ENCODE measurements around the gene GTPBP10.
A peak's percentile ranks its signal among the peaks of the same experiment; 100 is the strongest.
"Not testable (repeated sequence)": the region's sequence is repeated elsewhere in the genome, so short reads cannot be mapped to it uniquely, and the experiment has no call there.

Gene GTPBP10

DNA sequence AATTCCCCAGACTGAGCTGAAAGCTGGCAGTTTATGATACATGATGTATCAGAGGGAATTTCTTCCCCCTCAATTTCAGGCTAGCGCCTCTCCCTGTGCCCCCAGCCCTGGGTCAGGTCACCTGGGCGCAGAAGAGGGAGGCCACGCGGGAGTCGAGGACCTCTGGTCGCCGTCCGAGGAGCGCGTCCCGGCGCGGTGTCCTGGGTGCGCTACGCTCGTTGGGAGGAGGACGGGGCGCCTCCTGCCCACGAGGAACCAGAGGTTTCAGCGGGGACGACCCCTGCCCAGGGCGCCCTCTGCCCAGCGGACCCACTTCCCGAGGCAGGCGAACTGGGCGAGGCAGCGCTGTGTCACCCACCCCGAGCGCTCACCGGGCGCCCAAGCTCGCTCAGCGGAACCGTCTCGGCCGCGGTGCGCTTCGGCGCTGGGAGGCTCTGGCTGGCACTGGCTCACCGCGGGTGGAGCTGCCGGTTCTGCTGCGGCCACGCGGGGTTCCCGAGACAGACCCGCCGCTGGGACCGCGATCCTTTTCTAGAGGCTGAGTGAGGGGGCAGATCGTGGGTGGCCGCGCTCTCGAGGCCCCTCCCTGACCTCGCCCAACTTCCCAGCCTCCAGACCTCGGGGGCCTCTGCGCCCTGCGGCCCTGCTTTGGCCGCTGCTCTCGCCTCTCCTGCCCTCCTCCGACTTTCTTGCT lies 25.6 kb upstream of the GTPBP10 start, which contains the start of gene FAM237B:
Gene FAM237B (minus strand): TSS at position 504 of the 694 bp plus-strand sequence. CDS start 1,556 bp downstream, outside the sequence.
- Histone ChIP-seq H3K9ac (no peak within 1 kb of the TSS), H4K20me1 (no peaks in the 10 kb centered on the region), H3K27me3 (no peaks in the 10 kb centered on the region), H3K9me3 (peaks cover 13% of the 10 kb centered on the region), H3K27ac (no peak within 1 kb of the TSS), H3K4me3 (no peak within 1 kb of the TSS), H3K4me1 (no peaks in the 10 kb centered on the region), H3K4me2 (no peak within 1 kb of the TSS), H3K36me3 (no peaks in the 10 kb centered on the region)
- no peak for TF ChIP-seq Cebpa-rat (IDR thresholded peaks at IDR 0.05)

DNA sequence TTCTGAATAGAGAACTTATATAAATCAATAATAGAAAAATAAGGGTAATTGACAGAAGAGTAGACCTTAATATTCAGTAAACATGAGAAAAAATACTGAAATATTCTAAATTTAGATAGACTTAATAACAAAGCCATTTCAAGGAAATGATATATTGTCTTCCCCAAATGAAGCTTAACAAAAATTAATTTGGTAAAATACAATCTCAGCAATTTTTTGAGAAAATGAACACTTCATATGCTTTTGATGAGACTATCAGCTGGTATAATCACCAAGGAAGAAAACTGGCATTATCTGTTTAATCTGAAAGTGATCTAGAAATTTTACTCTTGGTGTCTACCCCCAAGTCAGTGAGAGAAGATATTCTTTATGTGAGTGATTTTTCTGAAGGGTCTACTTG lies 23.7 kb upstream of the GTPBP10 start:
- Histone ChIP-seq H3K9ac (no peak overlapping the region), H3K4me2 (no peak overlapping the region), H4K20me1 (no peaks in the 10 kb centered on the region), H3K4me3 (no peak overlapping the region), H3K4me1 (no peaks in the 10 kb centered on the region), H3K27ac (no peak overlapping the region), H3K9me3 (peaks cover 13% of the 10 kb centered on the region), H3K36me3 (no peaks in the 10 kb centered on the region), H3K27me3 (no peaks in the 10 kb centered on the region)
- TF ChIP-seq Cebpa-rat (IDR thresholded peaks at IDR 0.05), result no peak

DNA sequence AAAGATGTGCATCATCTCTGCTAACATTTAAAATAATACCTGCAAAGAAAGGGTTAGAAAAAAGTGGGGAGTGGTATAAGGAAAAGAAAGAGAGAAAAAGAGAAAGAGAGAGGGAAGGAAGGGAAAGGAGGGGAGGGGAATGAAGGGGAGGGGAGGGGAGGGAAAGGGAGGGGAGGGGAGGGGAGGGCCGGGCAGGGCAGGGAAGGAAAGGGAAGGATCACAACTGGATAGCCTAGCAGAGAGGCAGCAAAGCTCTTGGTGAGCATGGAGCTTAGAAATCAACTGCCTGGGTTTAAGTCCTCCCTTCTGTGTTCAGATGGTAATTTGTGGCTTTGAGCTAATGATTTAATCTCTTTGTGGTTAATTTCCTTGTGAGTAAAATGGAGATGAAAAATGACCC lies 20.0 kb upstream of the GTPBP10 start:
- H3K4me1 ChIP-seq, result no peaks in the 10 kb centered on the region

DNA sequence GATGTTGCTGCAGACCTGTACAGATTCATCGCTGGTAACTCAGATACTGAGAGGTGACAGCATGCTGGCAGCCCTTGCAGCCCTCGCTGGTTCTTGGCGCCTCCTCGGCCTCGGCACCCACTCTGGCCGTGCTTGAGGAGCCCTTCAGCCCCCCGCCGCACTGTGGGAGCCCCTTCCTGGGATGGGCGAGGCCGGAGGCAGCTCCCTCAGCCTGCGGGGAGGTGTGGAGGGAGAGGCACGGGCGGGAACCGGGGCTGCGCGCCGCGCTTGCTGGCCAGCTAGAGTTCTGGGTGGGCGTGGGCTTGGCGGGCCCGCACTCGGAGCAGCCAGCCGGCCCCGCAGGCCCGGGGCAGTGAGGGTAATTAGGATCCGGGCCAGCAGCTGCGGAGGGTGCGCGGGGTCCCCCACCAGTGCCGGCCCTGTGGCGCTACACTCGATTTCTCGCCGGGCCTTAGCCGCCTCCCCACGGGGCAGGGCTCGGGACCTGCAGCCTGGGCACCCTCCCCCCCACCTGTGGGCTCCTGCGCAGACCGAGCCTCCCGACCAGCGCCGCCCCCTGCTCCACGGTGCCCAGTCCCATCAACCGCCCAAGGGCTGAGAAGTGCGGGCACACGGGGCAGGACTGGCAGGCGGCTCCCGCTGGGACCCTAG lies 12.2 kb upstream of the GTPBP10 start:
- H3K27me3 ChIP-seq, result no peaks in the 10 kb centered on the region
- no peak overlapping the region for H3K4me2 ChIP-seq
- no peak overlapping the region for H3K9ac ChIP-seq
- no peak for TF ChIP-seq Cebpa-rat (IDR thresholded peaks at IDR 0.05)
- H3K36me3 ChIP-seq, result no peaks in the 10 kb centered on the region
- H4K20me1 ChIP-seq, result no peaks in the 10 kb centered on the region
- H3K4me1 ChIP-seq, result no peaks in the 10 kb centered on the region
- no peak overlapping the region for H3K4me3 ChIP-seq
- peaks cover 15% of the 10 kb centered on the region for H3K9me3 ChIP-seq
- H3K27ac ChIP-seq, result no peak overlapping the region

More for the DNA sequence above, 20.0 kb upstream of the GTPBP10 start:
- Histone ChIP-seq H4K20me1 (no peaks in the 10 kb centered on the region), H3K4me2 (no peak overlapping the region), H3K27ac (no peak overlapping the region), H3K9ac (no peak overlapping the region), H3K4me3 (no peak overlapping the region), H3K27me3 (no peaks in the 10 kb centered on the region), H3K9me3 (0 out of 2 replicates have a peak, but pooled peaks cover 4% of the 10 kb centered on the region), H3K36me3 (no peaks in the 10 kb centered on the region)
- TF ChIP-seq Cebpa-rat (IDR thresholded peaks at IDR 0.05), result no peak

DNA sequence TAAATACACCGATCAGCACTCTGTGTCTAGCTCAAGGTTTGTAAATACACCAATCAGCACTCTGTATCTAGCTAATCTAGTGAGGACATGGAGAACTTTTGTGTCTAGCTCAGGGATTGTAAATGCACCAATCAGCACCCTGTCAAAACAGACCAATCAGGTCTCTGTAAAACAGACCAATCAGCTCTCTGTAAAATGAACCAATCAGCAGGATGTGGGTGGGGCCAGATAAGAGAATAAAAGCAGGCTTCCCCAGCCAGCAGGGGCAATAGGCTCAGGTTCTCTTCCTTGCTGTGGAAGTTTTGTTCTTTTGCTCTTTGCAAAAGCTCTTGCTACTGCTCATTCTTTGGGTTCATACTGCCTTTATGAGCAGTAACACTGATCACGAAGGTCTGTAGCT lies 11.6 kb upstream of the GTPBP10 start:
- H3K9me3 ChIP-seq, result peaks cover 15% of the 10 kb centered on the region
- H4K20me1 ChIP-seq, H3K27ac ChIP-seq, H3K4me2 ChIP-seq, H3K4me1 ChIP-seq, H3K27me3 ChIP-seq, H3K4me3 ChIP-seq, H3K9ac ChIP-seq, H3K36me3 ChIP-seq: not testable (repeated sequence)

DNA sequence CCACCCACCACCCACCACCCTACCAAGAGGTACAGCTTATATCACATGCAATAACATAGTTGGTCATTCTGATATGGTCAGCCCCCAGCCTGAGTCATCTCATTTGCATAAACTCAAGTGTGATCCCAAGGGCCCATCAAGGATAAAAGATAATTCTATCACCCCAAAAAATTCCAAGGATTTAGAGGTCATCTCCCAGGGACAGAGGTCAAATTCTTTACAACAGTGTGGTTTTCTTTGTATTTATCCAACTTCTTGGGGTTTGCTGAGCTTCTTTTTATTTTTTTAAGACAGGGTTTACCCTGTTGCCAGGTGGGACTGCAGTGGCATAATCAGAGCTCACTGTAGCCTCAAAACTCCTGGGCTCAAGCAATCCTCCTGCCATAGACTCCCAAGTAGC lies 9.4 kb upstream of the GTPBP10 start:
- Histone ChIP-seq H3K9me3 (peaks cover 15% of the 10 kb centered on the region), H4K20me1 (no peaks in the 10 kb centered on the region), H3K9ac (no peak overlapping the region), H3K4me1 (no peaks in the 10 kb centered on the region), H3K4me2 (no peak overlapping the region), H3K27ac (no peak overlapping the region), H3K27me3 (no peaks in the 10 kb centered on the region), H3K4me3 (no peak overlapping the region), H3K36me3 (no peaks in the 10 kb centered on the region)
- no peak for TF ChIP-seq Cebpa-rat (IDR thresholded peaks at IDR 0.05)

DNA sequence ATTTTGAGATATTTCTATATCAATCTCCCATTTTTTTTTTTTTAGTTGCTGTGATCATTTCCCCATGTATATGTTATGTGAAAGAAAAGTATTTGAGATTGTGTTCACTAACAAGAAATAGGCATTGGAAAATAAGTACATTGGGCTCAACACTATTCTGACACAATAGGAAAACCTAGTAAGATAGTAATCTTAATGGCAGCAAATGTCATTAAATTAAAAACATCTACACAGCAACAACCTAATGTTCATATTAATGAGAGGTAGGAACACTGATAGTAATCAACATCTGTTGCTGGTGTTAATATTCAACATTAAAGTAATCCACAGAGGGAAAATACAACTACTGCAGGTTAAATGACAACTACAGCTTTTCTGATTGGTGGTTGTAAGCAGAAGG lies 1.5 kb upstream of the GTPBP10 start:
- H3K4me3 ChIP-seq, result no peak overlapping the region
- H3K4me1 ChIP-seq, result peaks cover 15% of the 10 kb centered on the region
- no peak for TF ChIP-seq Cebpa-rat (IDR thresholded peaks at IDR 0.05)
- peak overlapping the region; percentile 74; the same call in 1 of the 2 replicates for H3K4me2 ChIP-seq
- H3K36me3 ChIP-seq, result peaks cover 14% of the 10 kb centered on the region; the same call in 1 of the 2 replicates
- H3K9ac ChIP-seq, result no peak overlapping the region
- H4K20me1 ChIP-seq, result no peaks in the 10 kb centered on the region
- no peaks in the 10 kb centered on the region; the same call in 1 of the 2 replicates for H3K9me3 ChIP-seq
- no peaks in the 10 kb centered on the region for H3K27me3 ChIP-seq
- H3K27ac ChIP-seq, result no peak overlapping the region

DNA sequence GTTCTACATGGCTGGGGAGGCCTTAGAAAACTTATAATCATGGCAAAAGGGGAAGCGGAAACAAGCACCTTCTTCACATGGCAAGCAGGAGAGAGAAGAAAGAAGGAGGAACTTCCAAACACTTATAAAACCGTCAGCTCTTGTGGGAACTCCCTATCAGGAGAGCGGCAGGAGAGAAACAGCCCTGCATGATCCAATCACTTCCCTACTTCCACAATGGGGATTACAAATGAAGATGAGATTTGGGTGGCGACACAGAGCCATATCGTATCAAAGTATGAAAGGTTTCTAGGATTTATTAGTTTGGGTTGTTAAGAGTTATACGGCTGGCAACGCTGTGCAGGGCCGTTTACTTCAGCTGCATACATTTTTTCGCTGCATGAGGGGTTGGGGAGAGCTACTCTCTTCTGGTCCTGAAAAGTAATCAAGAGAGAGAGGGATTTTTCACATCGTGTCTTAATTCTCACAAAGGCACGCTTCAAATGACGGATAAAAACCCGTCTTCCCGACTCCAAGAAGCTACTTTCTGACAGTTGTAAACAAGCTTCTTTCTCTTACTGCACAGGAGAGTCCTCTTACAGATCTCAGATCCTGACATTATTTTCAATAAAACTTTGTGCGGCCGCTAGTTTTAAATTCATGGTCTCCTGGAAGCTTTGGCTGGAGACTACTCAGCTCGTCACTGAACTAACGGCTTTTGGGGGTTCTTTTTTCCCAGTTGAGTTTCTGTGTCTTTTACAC lies 751 bp upstream of the GTPBP10 start:
- Histone ChIP-seq H3K4me2 (peak overlapping the region; percentile 74), H3K9ac (peak overlapping the region; percentile 88), H3K4me1 (peaks cover 15% of the 10 kb centered on the region), H3K4me3 (peak overlapping the region; percentile 79), H3K36me3 (peaks cover 14% of the 10 kb centered on the region; the same call in 1 of the 2 replicates), H4K20me1 (no peaks in the 10 kb centered on the region), H3K27me3 (no peaks in the 10 kb centered on the region), H3K27ac (peak overlapping the region; percentile 87), H3K9me3 (no peaks in the 10 kb centered on the region; the same call in 1 of the 2 replicates)
- TF ChIP-seq Cebpa-rat (IDR thresholded peaks at IDR 0.05), result no peak

DNA sequence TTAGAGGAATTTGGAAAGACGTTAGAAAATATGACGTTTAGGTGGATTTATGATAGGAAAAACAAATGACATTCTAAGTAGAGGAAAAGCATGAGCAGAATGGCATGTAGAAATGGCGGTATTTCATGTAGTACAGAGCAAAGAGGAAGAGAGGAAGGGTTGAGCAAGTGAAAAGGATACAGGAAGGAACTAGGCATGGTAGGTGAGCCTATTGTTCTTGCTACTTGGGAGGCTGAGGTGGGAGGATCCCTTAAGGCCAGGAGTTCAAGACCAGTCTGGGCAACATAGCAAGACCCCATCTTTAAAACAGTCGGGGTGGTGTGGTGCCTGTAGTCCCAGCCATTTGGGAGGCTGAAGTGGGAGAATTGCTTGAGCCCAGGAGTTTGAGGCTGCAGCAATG lies 1.2 kb downstream of the GTPBP10 start:
- Histone ChIP-seq H3K4me2 (peak overlapping the region; percentile 70), H3K27ac (no peak overlapping the region), H3K4me3 (peak overlapping the region; percentile 79), H3K36me3 (peaks cover 14% of the 10 kb centered on the region; the same call in 1 of the 2 replicates), H3K9me3 (no peaks in the 10 kb centered on the region; the same call in 1 of the 2 replicates), H3K4me1 (peaks cover 15% of the 10 kb centered on the region), H4K20me1 (peaks cover 11% of the 10 kb centered on the region; the same call in 1 of the 2 replicates), H3K9ac (no peak overlapping the region), H3K27me3 (no peaks in the 10 kb centered on the region)
- no peak for TF ChIP-seq Cebpa-rat (IDR thresholded peaks at IDR 0.05)

All from BLaER1 (cell line).